Measurements from ENCODE around the gene GLUL.

GRCh38 chr1:182433580-182433979 is 42.0 kb upstream of the GLUL start:
- TF ChIP-seq CTCF (conservative IDR thresholded peaks at IDR 0.05) (no peak), ZFX (IDR thresholded peaks at IDR 0.05) (no peak)
